GM12864 (cell line): ENCODE data around the gene COG7.
"Not testable (repeated sequence)": the region's sequence is repeated elsewhere in the genome, so short reads cannot be mapped to it uniquely, and the experiment has no call there.

ENCODE experiments used
- DNase-seq: peaks from one replicate; pipeline ENCODE4 v3.0.0-alpha.2; 2011; ENCODE audit warnings: low read depth
- H3K4me3 ChIP-seq: 2 replicates; pipeline ENCODE4 v1.5.1; 2011; ENCODE audit warnings: mild to moderate bottlenecking, low read depth, low read length, control low read depth
- CTCF ChIP-seq: IDR thresholded peaks from 2 replicates; pipeline ENCODE4 v1.5.1; 2011; ENCODE audit warnings: low read depth, mild to moderate bottlenecking, moderate library complexity, low read length, control low read depth, inconsistent platforms; ENCODE audit errors: missing control alignments

The COG7 gene

DNA sequence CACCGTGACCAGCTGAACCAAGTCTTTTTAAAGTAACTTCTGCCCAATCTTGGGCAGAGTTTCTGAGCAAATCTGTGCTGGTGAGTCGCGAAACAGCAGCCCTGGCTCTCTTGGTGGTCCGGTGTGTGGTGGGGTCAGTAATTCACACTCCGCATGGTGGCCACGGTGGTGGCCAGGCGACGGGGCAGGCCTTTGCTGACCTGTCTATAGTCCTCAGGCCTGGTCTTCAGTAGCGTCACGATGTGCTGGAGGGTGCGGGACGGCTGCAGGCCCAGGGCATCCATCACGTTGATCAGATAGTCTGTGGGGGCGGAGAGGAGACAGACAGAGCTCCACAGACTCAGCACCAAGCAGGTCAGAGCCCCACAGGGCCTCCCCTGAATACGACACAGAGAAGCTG, 64.2 kb downstream of the COG7 start:
- no peak overlapping the region for H3K4me3 ChIP-seq
- TF ChIP-seq CTCF: no peak
- DNase-seq: no peak

GRCh38 chr16:23387666-23388065, 65.3 kb downstream of the COG7 start:
- no peak for TF ChIP-seq CTCF
- DNase-seq: no peak

DNA sequence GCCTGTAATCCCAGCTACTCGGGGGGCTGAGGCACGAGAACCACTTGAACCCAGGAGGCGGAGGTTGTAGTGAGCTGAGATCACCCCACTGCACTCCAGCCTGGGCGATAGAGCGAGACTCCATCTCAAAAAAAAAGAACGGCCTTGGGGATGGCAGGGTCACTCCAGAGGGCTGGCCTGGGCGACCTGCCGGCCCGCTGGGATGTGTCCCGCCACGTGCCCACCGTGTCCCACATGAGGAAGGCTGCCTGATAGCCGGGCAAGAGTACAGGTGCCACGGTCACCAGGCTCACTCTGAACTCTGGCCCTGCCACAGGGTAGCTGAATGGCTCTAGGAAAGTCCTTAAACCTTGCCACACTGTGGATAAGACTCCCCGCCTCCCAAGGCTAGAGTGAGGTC, 67.5 kb downstream of the COG7 start:
- TF ChIP-seq CTCF: no peak
- DNase-seq: no peak
- H3K4me3 ChIP-seq: no peak overlapping the region

More at GRCh38 chr16:23387666-23388065, 65.3 kb downstream of the COG7 start:
- H3K4me3 ChIP-seq: no peak overlapping the region

DNA sequence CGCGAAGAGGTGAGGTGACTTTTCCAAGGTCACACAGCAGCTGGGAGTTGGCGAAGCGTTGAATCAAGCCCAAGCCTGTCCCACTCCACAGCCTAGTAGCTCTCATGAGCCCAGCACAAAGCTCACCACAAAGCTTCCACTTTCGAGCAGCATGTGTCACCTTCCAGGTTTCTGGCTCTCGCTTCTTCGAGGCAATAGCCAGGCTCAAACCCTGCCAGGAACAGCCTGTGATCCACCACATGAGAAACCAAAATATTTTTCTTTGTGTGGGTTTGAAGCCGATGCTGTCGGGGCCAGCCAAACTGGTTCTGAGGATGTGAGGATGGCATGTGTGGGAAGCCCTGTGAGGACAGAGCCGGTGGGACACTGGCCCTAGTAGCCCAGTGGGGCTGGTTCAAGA, 68.1 kb downstream of the COG7 start:
- no peak overlapping the region for H3K4me3 ChIP-seq
- no peak for DNase-seq
- no peak for TF ChIP-seq CTCF

- no peak for TF ChIP-seq CTCF
- H3K4me3 ChIP-seq: no peak overlapping the region
- no peak for DNase-seq
These were observed 69.1 kb downstream of the COG7 start for GRCh38 chr16:23383881-23384280.

GRCh38 chr16:23382279-23382678, 70.7 kb downstream of the COG7 start:
- DNase-seq: no peak
- no peak overlapping the region for H3K4me3 ChIP-seq
- no peak for TF ChIP-seq CTCF

DNA sequence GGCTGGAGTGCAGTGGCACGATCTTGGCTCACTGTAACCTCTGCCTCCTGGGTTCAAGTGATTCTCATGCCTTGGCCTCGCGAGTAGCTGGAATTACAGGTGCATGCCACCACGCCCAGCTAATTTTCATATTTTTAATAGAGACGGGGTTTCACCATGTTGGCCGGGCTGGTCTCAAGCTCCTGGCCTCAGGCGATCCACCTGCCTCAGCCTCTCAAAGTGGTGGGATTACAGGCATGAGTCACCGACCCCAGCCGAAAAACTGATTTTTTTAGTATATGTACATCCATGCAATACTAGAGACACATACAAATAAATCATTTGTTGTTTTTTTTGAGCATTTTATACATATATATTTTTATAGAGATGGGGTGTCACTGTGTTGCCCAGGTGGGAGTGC, 71.3 kb downstream of the COG7 start:
- not testable (repeated sequence) for DNase-seq

DNA sequence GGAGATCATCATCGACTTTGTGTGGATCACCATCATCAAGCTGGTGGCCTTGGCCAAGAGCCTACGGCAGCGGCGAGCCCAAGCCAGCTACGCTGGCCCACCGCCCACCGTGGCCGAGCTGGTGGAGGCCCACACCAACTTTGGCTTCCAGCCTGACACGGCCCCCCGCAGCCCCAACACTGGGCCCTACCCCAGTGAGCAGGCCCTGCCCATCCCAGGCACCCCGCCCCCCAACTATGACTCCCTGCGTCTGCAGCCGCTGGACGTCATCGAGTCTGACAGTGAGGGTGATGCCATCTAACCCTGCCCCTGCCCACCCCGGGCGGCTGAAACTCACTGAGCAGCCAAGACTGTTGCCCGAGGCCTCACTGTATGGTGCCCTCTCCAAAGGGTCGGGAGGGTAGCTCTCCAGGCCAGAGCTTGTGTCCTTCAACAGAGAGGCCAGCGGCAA, 72.5 kb downstream of the COG7 start:
- no peak for TF ChIP-seq CTCF
- no peak for DNase-seq

More for the DNA sequence above, 71.3 kb downstream of the COG7 start:
- not testable (repeated sequence) for H3K4me3 ChIP-seq

More for the DNA sequence above, 72.5 kb downstream of the COG7 start:
- no peak overlapping the region for H3K4me3 ChIP-seq
